NOMO-1 treated with DMSO at 0.1 percent for 48 hours (cell line): Measurements from ENCODE around the gene FAM117A.
"Not testable (repeated sequence)": the region's sequence is repeated elsewhere in the genome, so short reads cannot be mapped to it uniquely, and the experiment has no call there.

Experiments
- DNase-seq: peaks from one replicate; lab custom pipeline; 2025; ENCODE audit not compliant: unreplicated experiment; lab: John Stamatoyannopoulos, UW

Gene FAM117A

DNA sequence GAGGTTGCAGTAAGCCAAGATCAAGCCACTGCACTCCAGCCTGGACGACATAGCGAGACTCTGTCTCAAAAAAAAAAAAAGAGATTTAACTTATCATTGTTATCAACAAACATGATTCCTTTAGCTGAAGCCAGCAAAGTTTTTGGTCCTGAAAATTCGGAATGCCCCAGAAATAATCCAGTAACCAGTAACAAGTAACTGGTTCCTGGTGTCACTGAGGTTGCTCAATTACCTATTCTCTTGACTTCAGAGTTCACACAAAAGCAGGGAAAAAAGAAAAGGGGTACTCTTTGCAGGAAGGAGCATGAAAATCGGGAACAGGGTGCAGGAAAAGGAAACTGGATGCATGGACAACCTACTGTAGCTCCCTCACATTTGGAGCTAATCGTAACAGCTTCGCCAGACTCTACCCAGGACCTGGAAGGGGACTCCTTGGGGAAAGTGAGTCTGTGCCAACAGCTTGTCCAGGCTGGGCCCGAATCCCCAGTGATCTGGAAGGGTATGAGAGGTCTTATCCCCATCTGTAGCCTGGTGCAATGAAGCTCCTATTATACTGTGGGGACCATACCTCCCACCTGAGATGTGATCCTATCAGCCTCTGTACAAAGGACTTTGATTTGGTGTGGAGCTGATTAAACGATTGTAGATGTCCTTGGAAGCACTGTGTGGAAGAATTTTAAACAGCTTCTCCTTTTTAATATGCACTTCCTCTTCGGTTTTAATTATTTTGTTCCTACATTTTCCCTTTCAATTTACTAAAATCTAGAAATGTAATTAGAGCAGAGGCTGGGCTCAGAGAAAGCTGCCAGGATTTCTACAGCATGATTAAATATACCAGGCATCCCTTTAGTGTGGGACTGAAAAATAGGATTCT lies 82.6 kb downstream of the FAM117A start:
- DNase-seq: peak; percentile 55

GRCh38 chr17:49680314-49680713 lies 83.6 kb downstream of the FAM117A start:
- DNase-seq: no peak

GRCh38 chr17:49677933-49678847 lies 85.7 kb downstream of the FAM117A start, which contains the start of gene SPOP:
SPOP (minus strand) TSS chr17:49678097; CDS start chr17:49622810, 55,287 bp downstream.
- peak; percentile 97 for DNase-seq

- peak; percentile 82 for DNase-seq
Measured at GRCh38 chr17:49677134-49677932, 86.6 kb downstream of the FAM117A start.

DNA sequence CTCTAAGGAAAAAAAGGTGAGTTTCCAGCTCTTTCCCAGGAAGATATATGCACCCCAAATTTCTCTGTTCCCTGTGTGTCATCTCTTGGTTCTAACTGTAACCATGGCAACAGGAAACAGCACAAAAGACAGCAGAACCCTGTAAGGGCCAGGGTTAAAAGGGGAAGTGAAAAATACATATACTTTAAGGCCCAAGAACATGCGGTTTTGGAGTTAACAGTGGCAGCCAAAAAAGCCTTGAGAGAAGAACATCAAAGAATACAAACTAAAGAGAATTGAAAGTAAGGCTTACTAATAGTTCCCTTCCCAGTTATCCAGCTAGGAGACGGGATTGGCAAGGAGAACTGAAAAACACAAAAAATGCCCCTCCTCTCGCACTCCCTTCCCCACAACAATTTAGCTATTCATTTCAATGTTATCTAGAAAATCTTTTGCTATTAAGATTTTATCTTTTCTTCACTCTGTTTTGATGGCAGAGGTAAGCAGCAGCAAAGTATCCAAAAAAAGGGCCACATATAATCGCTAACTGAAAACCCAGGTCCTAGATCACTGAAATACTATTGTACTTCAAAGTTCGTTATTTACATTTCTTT lies 87.6 kb downstream of the FAM117A start:
- peak; percentile 97 for DNase-seq

GRCh38 chr17:49674507-49674906 lies 89.4 kb downstream of the FAM117A start:
- DNase-seq: no peak

- not testable (repeated sequence) for DNase-seq
Measured at GRCh38 chr17:49673679-49674078, 90.3 kb downstream of the FAM117A start.

GRCh38 chr17:49670641-49671040 lies 93.3 kb downstream of the FAM117A start:
- DNase-seq: no peak

DNA sequence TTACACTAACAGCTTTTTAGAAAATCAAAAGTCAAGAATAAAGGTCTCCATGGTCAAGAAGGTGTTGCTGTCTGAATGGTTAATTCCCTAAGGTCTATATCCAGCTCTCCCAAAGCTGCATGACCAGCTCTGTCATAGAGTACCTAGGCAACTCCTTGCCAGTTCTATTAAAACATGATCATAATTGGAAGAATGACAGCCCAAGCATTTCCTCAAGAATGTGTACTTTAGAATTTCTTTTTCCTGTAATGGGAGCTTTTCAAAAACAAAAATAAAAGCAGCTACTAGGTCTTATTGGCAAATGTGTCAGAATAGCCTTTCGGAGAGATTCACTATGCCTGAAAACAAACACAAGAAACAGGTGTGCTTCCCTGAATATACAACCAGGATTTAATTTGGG lies 93.9 kb downstream of the FAM117A start:
- DNase-seq: no peak

- no peak for DNase-seq
Measured at GRCh38 chr17:49667854-49668253, 96.1 kb downstream of the FAM117A start.

DNA sequence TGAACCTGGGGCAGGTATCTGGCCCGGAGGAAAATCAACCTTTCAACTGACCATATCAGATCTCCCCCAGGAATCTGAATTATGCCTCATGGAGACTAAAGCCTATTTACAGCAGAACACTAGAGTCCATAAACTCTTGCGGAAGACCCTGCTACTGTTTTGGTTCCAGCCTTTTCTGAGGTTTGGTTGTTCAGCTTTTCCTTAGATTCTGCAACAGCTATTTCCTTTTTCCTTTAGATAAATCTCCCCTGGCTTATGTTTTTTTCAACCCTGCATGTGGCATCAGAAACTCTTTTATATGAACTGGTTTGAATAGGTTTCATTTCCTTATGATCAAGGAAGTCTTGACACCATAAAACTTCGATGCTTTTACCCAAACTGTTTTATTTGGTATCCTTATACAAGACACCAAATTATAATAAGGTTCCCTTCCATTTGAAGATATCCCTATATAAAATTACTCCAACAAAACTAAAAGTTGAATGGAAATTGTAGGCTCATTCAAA lies 99.2 kb downstream of the FAM117A start:
- DNase-seq: peak; percentile 6
